GM19193 (cell line): ENCODE measurements around the gene CAPN5.

Experiments
- POLR2A ChIP-seq: IDR thresholded peaks from 4 replicates; pipeline ENCODE4 v1.6.1; 2011; ENCODE audit not compliant: insufficient read depth, insufficient read length; ENCODE audit errors: extremely low read depth

The CAPN5 gene

DNA sequence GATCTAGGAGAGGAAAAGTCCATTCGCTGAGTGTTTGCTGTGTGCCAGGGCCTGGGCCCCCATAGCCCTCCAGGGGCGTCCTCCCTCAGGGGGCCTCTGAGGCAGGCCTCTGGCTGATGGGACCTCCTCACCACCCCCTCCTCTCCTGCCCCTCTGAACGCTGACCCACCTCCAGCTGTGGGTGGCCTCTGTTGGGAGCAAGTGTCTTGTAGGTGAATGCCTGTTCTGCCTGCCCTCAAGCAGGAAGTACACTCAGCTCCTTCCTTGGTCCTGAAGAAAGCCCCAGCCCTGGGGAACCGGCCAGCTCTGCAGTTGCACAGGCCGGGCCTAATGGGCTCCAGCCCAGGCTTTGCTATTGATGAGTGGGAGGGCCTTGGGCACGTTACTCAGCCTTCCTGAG is 64.8 kb downstream of the CAPN5 start:
- no peak for TF ChIP-seq POLR2A

- TF ChIP-seq POLR2A: no peak
These were observed 68.3 kb downstream of the CAPN5 start for GRCh38 chr11:77135069-77135468.

DNA sequence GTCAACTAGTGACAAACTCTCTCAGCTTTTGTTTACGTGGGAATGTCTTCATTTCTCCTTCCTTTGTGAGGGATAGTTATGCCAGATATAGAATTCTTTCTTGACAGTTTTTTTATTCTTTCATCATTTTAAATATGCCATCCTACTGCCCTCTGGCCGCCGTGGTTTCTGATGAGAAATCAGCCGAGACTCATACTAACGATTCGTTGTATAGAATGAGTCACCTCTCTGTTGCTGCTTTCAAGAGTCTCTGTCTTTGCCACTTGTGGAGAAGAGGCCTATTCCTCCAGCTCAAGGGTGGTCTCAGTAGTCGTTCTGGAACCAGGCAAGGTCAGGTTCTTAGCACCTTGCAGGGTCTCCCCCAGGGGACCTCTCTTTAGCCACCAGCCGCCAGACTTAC is 69.3 kb downstream of the CAPN5 start:
- TF ChIP-seq POLR2A: no peak

DNA sequence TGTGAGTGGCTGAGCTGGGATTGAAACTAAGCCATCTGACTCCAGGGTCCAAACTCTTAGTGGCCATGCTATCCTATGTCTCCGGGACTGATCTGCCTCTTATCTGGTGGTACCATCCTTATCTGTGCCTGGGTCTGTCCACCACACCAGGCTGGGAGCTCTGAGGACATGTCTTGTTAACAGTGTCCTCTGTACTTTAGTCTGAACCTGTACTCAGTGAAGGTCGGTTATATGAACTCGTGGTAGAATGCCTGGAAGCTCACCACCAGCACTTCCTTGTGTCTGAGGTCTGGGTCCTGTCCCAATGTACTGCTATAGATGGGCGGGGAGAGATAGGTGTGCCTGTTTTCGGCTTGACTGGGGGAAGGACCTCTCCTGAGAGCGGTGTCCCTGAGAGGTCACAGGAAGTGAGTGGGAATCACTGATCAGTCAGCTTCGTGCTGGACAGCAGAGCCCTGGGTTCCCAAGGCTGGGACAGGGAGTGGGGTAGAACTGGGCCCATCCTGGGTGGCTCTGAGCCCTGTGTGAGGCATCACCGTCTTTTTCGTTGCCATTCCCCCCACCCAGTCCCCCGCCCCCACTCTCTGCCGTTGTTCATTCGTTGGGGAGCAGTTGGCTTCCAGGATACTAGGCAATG is 70.1 kb downstream of the CAPN5 start:
- no peak for TF ChIP-seq POLR2A

GRCh38 chr11:77137421-77137820 is 70.7 kb downstream of the CAPN5 start:
- TF ChIP-seq POLR2A: no peak

GRCh38 chr11:77138106-77138649 is 71.4 kb downstream of the CAPN5 start:
- TF ChIP-seq POLR2A: no peak

GRCh38 chr11:77139201-77139600 is 72.4 kb downstream of the CAPN5 start:
- no peak for TF ChIP-seq POLR2A

DNA sequence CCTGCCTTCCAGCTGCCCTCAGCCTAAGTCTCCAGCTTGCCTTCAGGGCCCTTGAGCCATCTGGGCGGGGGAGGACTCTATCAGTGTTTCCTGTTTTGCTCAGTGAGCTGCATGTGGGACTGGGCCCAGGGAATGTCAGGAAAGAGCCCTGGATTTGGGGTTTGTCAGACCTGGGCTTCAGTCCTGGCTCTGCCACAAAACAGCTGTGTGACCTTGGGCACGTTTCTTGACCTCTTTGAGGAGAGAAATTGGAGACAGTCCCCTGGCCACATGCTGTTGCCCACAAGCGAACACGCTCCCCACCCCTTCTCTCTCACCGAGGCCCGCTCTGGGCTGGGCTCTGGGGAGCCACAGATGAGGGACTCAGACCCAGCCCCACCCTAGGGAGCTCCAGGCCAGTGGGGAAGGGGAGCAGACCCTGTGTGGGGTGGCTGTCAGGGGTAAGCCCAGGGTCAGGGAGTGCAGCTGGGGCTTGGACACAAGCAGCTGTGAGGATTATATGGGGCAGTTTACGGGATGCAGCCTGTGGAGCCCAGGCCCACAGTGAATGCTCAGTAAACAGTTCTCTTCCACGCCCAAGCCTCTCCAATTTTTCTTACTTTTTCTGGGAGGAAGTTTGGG is 73.6 kb downstream of the CAPN5 start:
- TF ChIP-seq POLR2A: no peak

- TF ChIP-seq POLR2A: no peak
These were observed 74.3 kb downstream of the CAPN5 start for GRCh38 chr11:77141034-77141433.

GRCh38 chr11:77141475-77141874 is 74.7 kb downstream of the CAPN5 start:
- TF ChIP-seq POLR2A: no peak

DNA sequence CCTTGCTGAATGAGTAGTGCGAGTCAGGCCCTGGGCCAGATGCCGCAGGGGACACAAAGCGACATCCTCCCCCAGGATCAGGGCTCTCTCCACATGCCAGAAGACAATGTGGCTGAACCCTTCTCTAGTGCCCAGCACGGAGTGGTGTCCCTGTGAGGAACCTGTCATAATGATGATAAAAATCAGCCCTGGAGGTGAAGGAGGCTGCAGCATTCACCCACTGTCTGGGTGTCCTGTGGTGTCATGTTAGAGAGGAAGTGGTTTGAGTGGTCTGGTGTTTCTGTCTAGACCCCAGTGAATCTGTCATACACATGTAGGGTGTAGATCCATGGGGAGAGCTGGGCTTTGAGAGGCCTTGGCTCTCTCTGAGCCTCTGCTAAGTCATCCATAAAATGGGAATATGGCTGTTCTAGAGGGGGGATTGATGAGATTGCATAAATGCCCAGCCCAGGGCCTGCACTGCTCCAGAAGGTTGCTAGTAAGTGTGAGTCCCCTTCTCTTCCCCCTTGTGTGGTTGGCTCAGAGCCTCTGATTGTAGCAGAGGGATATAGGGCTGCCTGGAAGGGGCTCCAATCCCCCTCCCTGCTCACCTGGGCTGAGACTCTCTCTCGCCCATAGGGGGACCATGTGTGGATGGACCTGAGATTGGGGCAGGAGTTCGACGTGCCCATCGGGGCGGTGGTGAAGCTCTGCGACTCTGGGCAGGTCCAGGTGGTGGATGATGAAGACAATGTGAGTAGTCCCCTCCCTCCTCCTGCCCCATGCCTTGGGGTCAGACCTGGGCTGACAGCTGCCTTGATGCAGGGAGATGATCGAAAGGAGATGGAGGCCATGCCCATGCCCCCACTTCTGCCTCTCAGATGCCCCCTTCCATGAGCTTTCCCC is 75.6 kb downstream of the CAPN5 start:
- no peak for TF ChIP-seq POLR2A

DNA sequence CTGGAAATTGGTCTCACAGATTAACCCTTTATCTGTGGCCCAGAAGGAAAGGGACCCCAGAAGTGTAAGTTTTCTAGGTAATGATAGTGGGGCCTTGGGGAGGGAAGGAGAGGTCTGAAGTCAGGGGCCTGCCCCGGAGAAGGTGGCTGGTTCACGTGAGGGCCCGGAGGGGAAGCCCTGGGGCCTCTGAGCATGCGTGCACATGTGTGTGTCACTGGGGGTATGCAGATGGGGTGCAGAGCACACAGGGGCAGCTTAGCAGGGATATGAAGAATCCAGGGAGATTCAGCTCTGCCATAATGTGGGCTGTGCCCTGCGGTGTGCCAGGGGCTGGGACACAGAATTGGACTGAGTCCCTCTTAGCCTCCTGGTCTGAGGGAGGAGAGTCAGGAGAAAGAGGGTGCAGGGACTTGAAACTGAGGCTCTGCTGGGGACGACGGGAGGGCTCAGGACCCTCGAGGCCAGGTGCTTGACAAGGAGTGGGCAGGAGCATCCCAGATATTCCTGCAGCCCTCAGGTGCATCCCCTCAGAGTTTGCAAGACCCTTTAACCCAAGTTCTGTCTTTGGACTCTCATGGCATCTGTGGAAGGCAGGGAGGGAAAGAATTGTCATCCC is 76.7 kb downstream of the CAPN5 start:
- TF ChIP-seq POLR2A: no peak

- no peak for TF ChIP-seq POLR2A
These were observed 77.6 kb downstream of the CAPN5 start for GRCh38 chr11:77144196-77144856.

GRCh38 chr11:77144857-77145428 is 78.2 kb downstream of the CAPN5 start:
- TF ChIP-seq POLR2A: no peak

GRCh38 chr11:77146261-77147035 is 79.7 kb downstream of the CAPN5 start:
- TF ChIP-seq POLR2A: no peak

DNA sequence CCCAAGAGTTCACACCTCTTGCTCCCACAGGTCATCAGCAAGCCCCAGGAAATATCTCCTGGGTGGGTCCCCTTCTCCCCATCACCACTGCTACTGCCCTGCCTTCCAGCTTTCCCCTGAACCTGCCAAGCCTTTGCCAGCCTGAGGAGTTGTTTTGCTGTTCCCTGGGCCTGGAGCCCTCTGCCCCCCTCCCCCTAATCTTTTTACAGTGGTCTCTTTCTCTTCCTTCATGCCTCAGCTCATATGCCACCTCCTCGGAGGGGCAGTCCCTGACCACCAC is 80.2 kb downstream of the CAPN5 start:
- no peak for TF ChIP-seq POLR2A
